Stimulated activated memory B cell treated with anti-CD40 and anti-IgM and Interleukin-4, amounts not matched to agents 10 μg/mL and 1 μg/mL and 100 μg/mL, for 72 hours (primary cell): ENCODE data around the gene GLUL.
"Not testable (repeated sequence)": the region's sequence is repeated elsewhere in the genome, so short reads cannot be mapped to it uniquely, and the experiment has no call there.

Experiments used
- ATAC-seq: fragments of 150-1000 bp; cut with Tn5 transposase; 2 replicates; pipeline ENCODE4 v1.10.0; 2021
- H3K27ac Mint-ChIP-seq: one replicate; pipeline ENCODE4 v1.8.0; 2022; ENCODE audit warnings: mild to moderate bottlenecking, mixed read lengths
- H3K27me3 Mint-ChIP-seq: one replicate; pipeline ENCODE4 v1.8.0; 2022; ENCODE audit warnings: mixed read lengths
- H3K36me3 Mint-ChIP-seq: one replicate; pipeline ENCODE4 v1.8.0; 2022; ENCODE audit warnings: mixed read lengths
- H3K4me1 Mint-ChIP-seq: one replicate; pipeline ENCODE4 v1.8.0; 2022; ENCODE audit warnings: mixed read lengths
- H3K4me3 Mint-ChIP-seq: one replicate; pipeline ENCODE4 v1.8.0; 2022; ENCODE audit warnings: mild to moderate bottlenecking, moderate library complexity, mixed read lengths
- H3K9me3 Mint-ChIP-seq: one replicate; pipeline ENCODE4 v1.8.0; 2022; ENCODE audit warnings: mixed read lengths

The GLUL gene

DNA sequence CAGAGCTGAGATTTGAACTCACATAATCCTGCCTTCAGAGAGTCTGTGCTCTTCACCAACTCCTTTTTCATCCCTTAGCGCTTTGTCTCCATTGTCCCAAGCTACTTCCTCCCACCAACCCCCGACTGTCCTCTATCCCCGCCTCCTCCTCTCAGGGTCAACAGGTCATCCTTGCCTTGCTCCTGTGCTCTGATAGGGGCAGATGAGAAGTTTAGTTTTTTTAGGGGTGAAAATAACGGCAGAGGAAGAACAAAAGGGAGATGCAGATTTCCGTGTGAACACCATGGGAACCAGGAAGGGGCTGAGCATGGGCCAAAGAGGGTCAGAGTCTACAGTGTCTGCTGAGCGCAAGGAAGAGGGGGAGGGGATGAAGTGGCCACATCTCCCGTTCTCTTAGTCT lies 31.9 kb downstream of the GLUL start:
- Mint-ChIP-seq H3K27ac (no peak overlapping the region), H3K4me3 (no peak overlapping the region), H3K36me3 (no peaks in the 10 kb centered on the region), H3K27me3 (peaks cover 32% of the 10 kb centered on the region), H3K4me1 (no peaks in the 10 kb centered on the region), H3K9me3 (no peaks in the 10 kb centered on the region)
- no peak for ATAC-seq

DNA sequence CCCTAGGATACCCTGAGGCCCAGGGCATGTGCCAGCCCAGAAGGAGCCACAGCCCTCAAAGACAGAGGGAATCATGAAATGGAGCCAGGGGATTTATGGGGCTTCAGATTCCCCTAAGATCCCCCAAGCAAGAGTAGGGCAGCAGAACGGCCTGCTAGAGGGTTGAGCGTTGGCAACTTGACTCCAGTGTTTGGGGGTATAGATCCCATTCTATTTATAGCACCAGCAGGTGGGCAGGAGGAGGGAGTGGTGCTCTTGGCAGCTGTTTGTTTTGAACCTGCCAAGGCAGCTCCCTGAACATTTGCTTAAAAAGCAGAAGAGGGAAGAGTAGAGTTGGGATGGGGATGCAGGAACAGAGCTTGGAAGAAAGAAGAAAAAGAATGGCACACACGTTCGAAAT lies 33.7 kb downstream of the GLUL start:
- H3K27me3 Mint-ChIP-seq: peaks cover 33% of the 10 kb centered on the region
- no peaks in the 10 kb centered on the region for H3K9me3 Mint-ChIP-seq
- H3K4me1 Mint-ChIP-seq: no peaks in the 10 kb centered on the region
- no peak overlapping the region for H3K27ac Mint-ChIP-seq
- H3K4me3 Mint-ChIP-seq: no peak overlapping the region
- no peaks in the 10 kb centered on the region for H3K36me3 Mint-ChIP-seq
- no peak for ATAC-seq

DNA sequence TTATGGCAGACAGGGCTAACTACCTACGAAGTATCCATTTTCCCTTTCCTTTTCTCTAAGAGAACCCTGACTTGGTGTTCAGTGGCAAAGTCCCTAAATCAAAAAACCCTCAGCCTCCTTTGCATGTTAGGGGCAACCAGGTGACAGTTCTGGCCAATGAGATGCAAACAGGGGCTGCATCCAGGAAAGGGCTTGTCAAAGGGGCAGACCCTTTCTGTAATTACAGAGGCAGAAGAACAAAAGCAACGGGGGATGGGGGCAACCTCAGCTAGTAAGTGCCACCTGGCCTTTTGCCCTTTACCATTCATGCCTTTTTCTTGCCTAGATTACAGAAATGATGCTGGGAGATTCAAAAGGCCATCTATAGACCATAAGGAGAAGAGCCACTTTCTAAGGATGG lies 34.4 kb downstream of the GLUL start:
- Mint-ChIP-seq H3K4me1 (no peaks in the 10 kb centered on the region), H3K4me3 (no peak overlapping the region), H3K27me3 (peaks cover 33% of the 10 kb centered on the region), H3K9me3 (no peaks in the 10 kb centered on the region), H3K36me3 (no peaks in the 10 kb centered on the region), H3K27ac (no peak overlapping the region)
- no peak for ATAC-seq

DNA sequence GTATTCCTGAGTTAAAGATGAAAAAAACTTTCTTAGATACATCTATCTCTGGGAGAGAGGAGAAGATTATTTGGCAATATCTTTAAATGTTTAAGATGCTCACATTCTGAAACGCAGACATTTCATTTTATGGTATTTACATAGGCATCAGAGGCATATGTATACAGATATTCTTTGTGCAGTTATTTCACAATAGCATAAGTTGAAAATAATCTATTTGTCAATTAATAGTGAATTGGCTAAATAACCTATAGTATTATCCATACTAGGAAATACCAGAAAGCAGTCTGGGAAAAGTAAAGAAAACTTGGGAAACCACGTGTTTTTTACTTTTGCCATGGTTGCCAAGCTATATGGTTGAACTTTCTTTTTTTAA lies 35.9 kb downstream of the GLUL start:
- ATAC-seq: no peak
- H3K36me3 Mint-ChIP-seq: no peaks in the 10 kb centered on the region
- H3K4me3 Mint-ChIP-seq: no peak overlapping the region
- peaks cover 36% of the 10 kb centered on the region for H3K27me3 Mint-ChIP-seq
- H3K9me3 Mint-ChIP-seq: no peaks in the 10 kb centered on the region
- H3K4me1 Mint-ChIP-seq: no peaks in the 10 kb centered on the region
- no peak overlapping the region for H3K27ac Mint-ChIP-seq

DNA sequence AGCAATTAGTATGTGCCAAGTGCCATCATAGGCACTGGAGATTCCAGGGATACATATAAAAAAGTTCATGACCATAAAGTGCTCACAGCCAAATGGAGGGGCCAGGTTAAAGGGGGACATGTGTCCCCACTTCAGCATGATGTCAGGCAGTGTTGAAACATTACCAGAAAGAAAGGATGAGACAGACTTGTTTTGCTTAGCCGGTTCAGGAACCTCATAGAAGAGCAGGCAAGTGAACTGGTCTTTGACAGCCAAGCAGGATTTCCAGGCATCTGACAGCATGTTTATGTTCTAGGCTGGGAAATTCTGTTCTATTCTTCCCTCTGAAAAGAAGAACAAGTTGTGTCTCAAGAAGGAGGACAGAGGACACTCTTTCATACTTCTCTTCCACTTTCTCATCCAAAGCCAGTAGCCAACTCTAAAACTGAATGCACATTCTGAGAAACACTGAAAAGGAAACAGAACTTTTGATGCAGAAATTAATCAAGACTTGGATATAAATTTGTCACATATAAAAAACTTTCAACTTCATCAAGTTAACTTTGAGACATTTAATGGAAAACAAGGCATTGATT lies 39.7 kb downstream of the GLUL start:
- H3K4me3 Mint-ChIP-seq: no peak overlapping the region
- no peak overlapping the region for H3K27ac Mint-ChIP-seq
- H3K4me1 Mint-ChIP-seq: no peaks in the 10 kb centered on the region
- ATAC-seq: no peak
- no peaks in the 10 kb centered on the region for H3K9me3 Mint-ChIP-seq
- H3K27me3 Mint-ChIP-seq: peaks cover 22% of the 10 kb centered on the region
- no peaks in the 10 kb centered on the region for H3K36me3 Mint-ChIP-seq

DNA sequence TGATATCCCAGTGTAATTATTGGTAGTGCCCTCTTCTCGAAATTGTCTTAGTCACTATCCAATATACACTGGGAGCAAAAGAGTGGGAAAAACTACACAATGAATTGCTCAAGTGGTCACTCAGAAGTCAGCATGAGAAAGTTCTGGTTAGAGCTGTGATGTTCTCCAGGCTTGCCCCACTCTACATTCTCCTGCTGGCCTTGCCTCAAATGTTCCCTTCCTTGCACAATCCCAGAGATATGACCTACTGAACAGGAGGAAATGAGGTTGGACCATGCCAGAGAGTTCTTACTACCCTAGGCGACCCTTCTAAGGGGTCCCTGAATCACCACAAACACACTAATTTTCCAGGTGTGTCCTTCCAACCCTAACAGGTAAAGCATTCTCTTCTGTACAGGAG lies 40.8 kb downstream of the GLUL start:
- Mint-ChIP-seq H3K36me3 (no peaks in the 10 kb centered on the region), H3K9me3 (no peaks in the 10 kb centered on the region), H3K27me3 (peaks cover 28% of the 10 kb centered on the region), H3K27ac (no peak overlapping the region), H3K4me3 (no peak overlapping the region), H3K4me1 (no peaks in the 10 kb centered on the region)
- ATAC-seq: no peak

DNA sequence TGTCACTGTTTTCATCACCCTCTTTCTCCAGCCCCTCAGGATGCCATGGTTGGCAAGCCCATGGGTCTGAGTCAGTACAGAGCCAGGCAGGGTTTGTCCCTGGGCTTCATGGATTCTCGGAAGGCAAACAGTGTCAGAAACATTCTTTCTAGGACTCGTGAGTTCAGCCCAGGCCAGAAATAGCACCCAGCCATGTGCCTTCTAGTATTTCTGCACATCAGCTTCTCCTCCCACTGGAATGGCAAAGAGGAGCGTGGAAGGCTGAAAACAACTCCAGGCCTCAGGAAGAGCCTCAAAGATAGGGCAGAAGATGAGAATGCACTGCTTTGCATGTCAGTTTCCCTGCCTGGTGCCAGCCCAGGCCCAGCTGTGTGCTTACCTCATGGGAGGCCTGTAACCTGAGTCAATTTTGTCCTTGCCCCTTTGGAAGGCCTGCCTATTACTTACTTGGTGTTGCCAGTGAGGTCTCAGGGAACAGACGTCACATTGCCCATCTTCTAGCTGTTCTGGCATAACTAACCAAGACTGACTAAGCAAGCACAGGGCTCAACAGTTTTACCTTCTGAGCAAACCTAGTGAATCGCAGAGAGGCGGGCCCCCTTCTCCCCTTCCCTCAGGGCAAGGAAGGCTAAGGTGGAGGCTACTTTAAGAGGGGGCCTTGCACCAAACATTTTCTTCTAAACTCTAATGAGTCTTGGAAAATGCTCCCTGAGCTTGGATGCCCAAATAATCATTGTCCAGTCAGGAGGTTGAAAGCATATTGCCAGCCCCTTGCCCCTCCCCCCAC lies 42.4 kb downstream of the GLUL start:
- no peaks in the 10 kb centered on the region for H3K4me1 Mint-ChIP-seq
- H3K27ac Mint-ChIP-seq: no peak overlapping the region
- peaks cover 20% of the 10 kb centered on the region for H3K27me3 Mint-ChIP-seq
- no peaks in the 10 kb centered on the region for H3K9me3 Mint-ChIP-seq
- H3K36me3 Mint-ChIP-seq: no peaks in the 10 kb centered on the region
- H3K4me3 Mint-ChIP-seq: no peak overlapping the region
- no peak for ATAC-seq

DNA sequence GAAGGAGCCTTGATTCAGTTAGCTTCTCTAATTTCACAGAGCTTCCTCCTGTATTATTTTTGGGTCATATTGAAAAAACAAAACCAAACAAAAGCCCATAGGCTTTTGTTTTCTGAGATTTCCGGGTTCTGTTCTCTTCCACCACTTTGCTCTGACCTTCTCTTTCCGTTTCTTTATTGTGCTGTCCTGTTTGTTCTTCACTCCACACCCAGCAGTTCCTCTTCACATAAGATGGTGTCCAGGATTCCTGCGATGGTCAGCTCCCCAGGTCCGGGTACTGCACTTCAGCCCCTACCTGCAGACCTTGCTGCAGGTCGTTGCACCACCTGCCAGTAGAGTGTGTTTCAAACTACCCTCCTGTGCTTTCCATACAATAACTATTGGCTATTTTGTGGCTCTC lies 44.6 kb downstream of the GLUL start:
- H3K9me3 Mint-ChIP-seq: no peaks in the 10 kb centered on the region
- ATAC-seq: no peak

DNA sequence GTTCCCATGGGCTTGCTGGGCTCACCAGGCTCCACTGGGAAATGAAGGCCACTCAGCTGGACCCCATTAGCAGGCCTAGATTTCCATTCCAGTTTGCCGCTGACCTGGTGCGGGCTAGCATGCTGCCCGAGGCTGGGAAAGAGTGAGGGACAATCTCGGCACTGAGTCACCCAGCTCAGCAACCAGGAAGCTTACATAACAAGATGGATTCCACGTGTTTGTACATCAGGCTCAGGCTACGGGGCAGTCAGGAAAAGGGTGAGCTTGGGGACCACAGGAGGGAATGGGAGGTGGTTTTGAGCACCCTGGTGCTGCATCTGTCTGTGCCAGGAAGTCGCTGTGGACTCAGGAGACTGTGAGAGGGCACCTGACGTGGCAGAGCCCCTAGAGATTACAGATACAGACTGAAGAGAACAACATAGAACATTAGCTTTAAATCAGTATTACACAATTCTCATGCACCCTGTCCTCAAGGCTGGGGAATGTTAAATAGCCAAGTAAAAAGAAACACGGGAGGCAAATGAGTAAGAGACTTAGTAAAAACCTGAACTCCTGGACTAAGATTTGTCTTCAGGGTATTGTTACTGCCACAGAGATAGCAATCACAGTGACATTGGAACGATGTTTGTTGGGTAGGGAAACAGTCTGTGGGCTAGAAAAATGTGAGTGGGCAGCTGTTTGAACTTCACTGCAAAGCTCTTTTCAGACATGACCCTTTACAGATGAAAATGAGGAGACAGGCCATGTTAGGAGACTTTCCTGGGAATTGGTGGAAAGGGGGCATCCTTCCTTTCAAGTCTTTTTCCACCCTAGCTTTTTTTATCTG lies 51.1 kb downstream of the GLUL start:
- H3K4me3 Mint-ChIP-seq: no peak overlapping the region
- no peak overlapping the region for H3K27ac Mint-ChIP-seq
- ATAC-seq: peak; percentile 37
- H3K27me3 Mint-ChIP-seq: peaks cover 26% of the 10 kb centered on the region
- H3K4me1 Mint-ChIP-seq: peaks cover 6% of the 10 kb centered on the region
- H3K9me3 Mint-ChIP-seq: no peaks in the 10 kb centered on the region
- no peaks in the 10 kb centered on the region for H3K36me3 Mint-ChIP-seq

More for the DNA sequence above, 44.6 kb downstream of the GLUL start:
- Mint-ChIP-seq H3K27ac (no peak overlapping the region), H3K4me3 (no peak overlapping the region), H3K4me1 (no peaks in the 10 kb centered on the region), H3K36me3 (no peaks in the 10 kb centered on the region), H3K27me3 (peaks cover 20% of the 10 kb centered on the region)

DNA sequence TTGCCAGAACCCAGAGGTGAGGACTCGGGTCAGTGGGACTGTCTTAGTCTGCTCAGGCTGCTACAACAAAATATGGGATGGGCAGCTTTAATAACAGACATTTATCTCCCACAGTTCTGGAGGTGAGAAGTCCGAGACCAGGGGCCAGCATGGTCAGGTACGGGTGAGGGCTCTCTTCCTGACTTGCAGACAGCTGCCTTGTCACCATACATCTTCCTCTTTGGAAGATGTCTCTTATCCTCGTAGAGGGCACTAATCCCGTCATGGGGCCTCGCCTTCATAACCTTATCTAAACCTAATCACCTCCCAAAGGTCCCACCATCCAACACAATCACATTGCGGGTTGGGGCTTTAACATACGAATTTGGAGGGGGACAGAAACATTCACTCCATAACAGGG lies 51.9 kb downstream of the GLUL start:
- Mint-ChIP-seq H3K36me3 (no peaks in the 10 kb centered on the region), H3K27ac (no peak overlapping the region), H3K4me1 (peaks cover 6% of the 10 kb centered on the region), H3K27me3 (peaks cover 32% of the 10 kb centered on the region), H3K4me3 (no peak overlapping the region), H3K9me3 (no peaks in the 10 kb centered on the region)
- ATAC-seq: no peak

DNA sequence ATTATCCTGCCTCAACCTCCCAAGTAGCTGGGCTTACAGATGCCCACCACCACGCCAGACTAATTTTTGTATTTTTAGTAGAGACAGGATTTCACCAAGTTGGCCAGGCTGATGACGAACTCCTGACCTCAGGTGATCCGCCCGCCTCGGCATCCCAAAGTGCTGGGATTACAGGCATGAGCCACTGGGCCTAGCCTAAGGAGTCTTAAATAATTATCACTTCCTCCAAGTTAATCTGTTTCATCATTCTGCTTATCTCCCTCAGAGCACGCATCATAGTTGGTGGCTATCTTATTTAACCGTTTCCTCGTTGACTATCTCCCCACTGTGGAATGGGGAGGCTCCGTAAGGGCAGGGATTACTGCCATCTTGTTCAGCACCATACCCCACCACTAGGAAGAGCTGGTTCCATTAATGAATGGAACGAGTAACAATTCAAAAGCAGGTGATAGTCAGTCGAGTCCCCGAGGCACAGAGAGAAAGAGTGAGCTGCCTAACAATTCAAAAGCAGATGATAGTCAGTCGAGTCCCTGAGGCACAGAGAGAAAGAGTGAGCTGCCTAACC lies 52.7 kb downstream of the GLUL start:
- H3K27ac Mint-ChIP-seq: no peak overlapping the region
- H3K9me3 Mint-ChIP-seq: no peaks in the 10 kb centered on the region
- peaks cover 36% of the 10 kb centered on the region for H3K27me3 Mint-ChIP-seq
- H3K36me3 Mint-ChIP-seq: no peaks in the 10 kb centered on the region
- H3K4me1 Mint-ChIP-seq: peaks cover 6% of the 10 kb centered on the region
- no peak for ATAC-seq
- no peak overlapping the region for H3K4me3 Mint-ChIP-seq

DNA sequence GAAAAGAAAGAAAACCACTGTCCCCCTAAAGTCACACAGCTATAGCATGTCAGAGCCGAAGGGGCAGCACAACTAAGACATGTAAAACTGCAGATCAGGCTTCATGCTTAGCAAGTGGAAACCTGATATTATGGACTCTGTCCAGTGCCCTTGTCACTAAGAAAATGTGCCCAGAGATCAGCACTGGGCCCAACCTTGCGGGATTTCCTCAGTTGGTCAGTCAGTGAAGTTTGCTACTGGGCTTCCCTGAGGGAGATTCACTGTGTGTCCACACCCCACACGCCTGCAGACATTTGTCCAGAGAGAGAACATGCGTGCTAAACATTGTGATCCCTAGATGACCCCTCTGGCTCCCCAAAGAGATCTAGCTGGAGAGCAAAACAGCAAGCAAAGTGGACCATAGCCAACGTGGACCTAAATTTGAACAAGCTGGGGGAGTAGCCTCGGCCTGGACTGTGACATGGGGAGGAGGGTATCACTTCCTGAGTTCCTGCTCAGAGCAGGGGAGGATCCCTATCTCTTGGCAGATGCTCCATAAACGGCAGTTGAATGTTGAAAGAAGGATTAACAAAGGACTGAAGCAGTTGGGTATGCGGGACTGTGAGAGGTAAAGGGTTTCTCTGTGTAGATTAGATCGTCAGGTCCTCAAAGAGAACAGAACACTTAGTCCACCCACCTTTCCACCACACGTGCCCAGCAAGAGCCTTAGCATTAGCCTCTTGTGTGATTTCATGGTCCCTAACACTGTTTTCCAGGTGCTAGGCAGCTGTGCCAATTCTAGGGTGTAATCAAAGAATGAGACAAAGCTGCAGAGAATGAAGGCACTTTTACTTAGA lies 53.6 kb downstream of the GLUL start:
- peaks cover 6% of the 10 kb centered on the region for H3K4me1 Mint-ChIP-seq
- peaks cover 36% of the 10 kb centered on the region for H3K27me3 Mint-ChIP-seq
- no peak overlapping the region for H3K4me3 Mint-ChIP-seq
- H3K27ac Mint-ChIP-seq: no peak overlapping the region
- no peak for ATAC-seq
- no peaks in the 10 kb centered on the region for H3K36me3 Mint-ChIP-seq
- no peaks in the 10 kb centered on the region for H3K9me3 Mint-ChIP-seq

DNA sequence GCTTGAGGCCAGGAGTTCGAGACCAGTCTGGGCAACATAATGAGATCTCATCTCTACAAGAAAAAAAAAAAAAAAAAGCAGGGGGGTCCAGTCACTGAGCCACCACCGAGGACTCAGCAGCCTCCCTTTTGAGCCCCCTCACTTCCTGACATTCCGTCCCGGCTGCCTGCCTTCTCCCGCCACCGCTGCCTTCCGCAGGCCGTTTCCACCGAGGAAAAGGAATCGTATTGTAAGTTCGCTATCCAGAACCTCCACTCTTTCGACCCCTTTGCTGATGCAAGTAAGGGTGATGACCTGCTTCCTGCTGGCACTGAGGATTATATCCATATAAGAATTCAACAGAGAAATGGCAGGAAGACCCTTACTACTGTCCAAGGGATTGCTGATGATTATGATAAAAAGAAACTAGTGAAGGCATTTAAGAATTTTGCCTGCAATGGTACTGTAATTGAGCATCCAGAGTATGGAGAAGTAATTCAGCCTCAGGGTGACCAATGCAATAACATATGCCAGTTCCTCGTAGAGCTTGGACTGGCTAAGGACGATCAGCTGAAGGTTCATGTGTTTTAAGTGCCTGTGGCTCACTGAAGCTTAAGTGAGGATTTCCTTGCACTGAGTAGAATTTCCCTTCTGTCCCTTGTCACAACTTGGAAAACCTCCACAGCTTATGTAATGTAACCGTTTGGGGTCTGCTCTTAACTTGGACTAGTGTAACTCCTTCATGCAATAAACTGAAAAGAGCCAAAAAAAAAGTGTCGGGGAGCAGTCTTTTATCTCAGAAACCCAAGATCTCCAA lies 55.6 kb downstream of the GLUL start:
- Mint-ChIP-seq H3K27ac (no peak overlapping the region), H3K4me1 (peaks cover 18% of the 10 kb centered on the region), H3K27me3 (peaks cover 36% of the 10 kb centered on the region), H3K36me3 (no peaks in the 10 kb centered on the region), H3K9me3 (no peaks in the 10 kb centered on the region), H3K4me3 (no peak overlapping the region)
- no peak for ATAC-seq

DNA sequence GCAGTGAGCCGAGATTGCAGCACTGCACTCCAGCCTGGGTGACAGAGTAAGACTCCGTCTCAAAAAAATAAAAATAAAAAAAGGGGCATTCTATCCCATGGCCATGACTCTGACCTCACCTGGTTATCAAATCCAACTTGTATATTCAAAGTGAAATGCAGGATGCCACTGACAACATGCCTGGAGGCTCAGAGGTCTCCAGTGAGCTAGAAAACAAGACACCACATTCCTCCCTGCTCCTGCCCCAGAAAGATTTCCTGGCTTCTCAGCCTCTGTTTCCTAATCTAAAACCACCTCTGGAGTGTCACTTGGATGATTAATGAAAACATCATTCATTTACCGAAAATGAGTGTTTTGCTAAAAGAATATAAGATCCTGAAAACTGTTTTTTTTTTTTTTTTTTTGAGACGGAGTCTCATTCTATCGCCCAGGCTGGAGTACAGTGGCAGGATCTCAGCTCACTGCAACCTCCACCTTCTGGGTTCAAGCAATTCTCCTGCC lies 58.5 kb downstream of the GLUL start:
- ATAC-seq, H3K4me3 Mint-ChIP-seq, H3K27ac Mint-ChIP-seq, H3K36me3 Mint-ChIP-seq, H3K9me3 Mint-ChIP-seq: not testable (repeated sequence)
- H3K4me1 Mint-ChIP-seq: peaks cover 14% of the 10 kb centered on the region
- peaks cover 36% of the 10 kb centered on the region for H3K27me3 Mint-ChIP-seq
